HCT116 (cell line): ENCODE results near the gene ACTG2.

Source experiments
- CEBPB ChIP-seq: IDR thresholded peaks from 2 replicates; pipeline ENCODE4 v1.6.1; 2012; ENCODE audit warnings: low read depth
- EGR1 ChIP-seq: IDR thresholded peaks from 2 replicates; pipeline ENCODE4 v1.6.1; 2012; ENCODE audit warnings: low read depth
- EZH2 ChIP-seq: fragments of 200-600 bp; sonication (generic); IDR thresholded peaks from 2 replicates; pipeline ENCODE4 v1.6.1; 2017; ENCODE audit warnings: antibody characterized with exemption, mixed run types
- JUND ChIP-seq: IDR thresholded peaks from 2 replicates; pipeline ENCODE4 v1.6.1; 2012
- POLR2A ChIP-seq: IDR thresholded peaks from 2 replicates; pipeline ENCODE4 v1.7.0; 2011; ENCODE audit warnings: borderline replicate concordance; ENCODE audit not compliant: insufficient read depth, insufficient read length; ENCODE audit errors: extremely low read depth
- POLR2AphosphoS5 ChIP-seq: IDR thresholded peaks from 2 replicates; pipeline ENCODE4 v1.6.1; 2011; ENCODE audit warnings: mild to moderate bottlenecking, low read depth, low read length, moderate library complexity
- RAD21 ChIP-seq: IDR thresholded peaks from 2 replicates; pipeline ENCODE4 v1.6.1; 2012; ENCODE audit warnings: low read depth, mild to moderate bottlenecking
- TCF7L2 ChIP-seq: IDR thresholded peaks from 2 replicates; pipeline ENCODE4 v1.7.0; 2011; ENCODE audit warnings: borderline replicate concordance, inconsistent platforms; ENCODE audit not compliant: insufficient read depth, insufficient read length; ENCODE audit errors: extremely low read depth
- ZBTB33 ChIP-seq: IDR thresholded peaks from 2 replicates; pipeline ENCODE4 v1.6.1; 2011; ENCODE audit warnings: mild to moderate bottlenecking, low read length, moderate library complexity; ENCODE audit not compliant: insufficient replicate concordance; ENCODE audit errors: extremely low read depth
- ZNF274 ChIP-seq: fragments of 200-500 bp; sonication (Bioruptor generic); IDR thresholded peaks from 2 replicates; pipeline ENCODE4 v1.6.1; 2014; ENCODE audit warnings: mild to moderate bottlenecking, low read depth, low read length, inconsistent platforms
- TF ChIP-seq, protein P1 (sequence below), 3 experiments: fragments of 200-600 bp in 1 of 3; sonication (generic) in 1 of 3; IDR thresholded peaks in 2 of 3; conservative IDR thresholded peaks in 1 of 3; 2 replicates each; pipeline ENCODE4 v1.5.1; 2012 to 2017; ENCODE audit warnings: low read depth in 2 of 3, low read length in 2 of 3, antibody characterized with exemption in 1 of 3, borderline replicate concordance in 1 of 3, control low read depth in 1 of 3, mild to moderate bottlenecking in 1 of 3, mixed read lengths in 1 of 3, mixed run types in 1 of 3, moderate library complexity in 1 of 3; ENCODE audit not compliant: insufficient read depth in 1 of 3
- TF ChIP-seq, protein P2 (sequence below): IDR thresholded peaks from 2 replicates; pipeline ENCODE4 v1.6.1; 2012

- TF ChIP-seq, protein P1, sequence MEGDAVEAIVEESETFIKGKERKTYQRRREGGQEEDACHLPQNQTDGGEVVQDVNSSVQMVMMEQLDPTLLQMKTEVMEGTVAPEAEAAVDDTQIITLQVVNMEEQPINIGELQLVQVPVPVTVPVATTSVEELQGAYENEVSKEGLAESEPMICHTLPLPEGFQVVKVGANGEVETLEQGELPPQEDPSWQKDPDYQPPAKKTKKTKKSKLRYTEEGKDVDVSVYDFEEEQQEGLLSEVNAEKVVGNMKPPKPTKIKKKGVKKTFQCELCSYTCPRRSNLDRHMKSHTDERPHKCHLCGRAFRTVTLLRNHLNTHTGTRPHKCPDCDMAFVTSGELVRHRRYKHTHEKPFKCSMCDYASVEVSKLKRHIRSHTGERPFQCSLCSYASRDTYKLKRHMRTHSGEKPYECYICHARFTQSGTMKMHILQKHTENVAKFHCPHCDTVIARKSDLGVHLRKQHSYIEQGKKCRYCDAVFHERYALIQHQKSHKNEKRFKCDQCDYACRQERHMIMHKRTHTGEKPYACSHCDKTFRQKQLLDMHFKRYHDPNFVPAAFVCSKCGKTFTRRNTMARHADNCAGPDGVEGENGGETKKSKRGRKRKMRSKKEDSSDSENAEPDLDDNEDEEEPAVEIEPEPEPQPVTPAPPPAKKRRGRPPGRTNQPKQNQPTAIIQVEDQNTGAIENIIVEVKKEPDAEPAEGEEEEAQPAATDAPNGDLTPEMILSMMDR (IDR thresholded peaks at IDR 0.05 in 2 of 3, conservative IDR thresholded peaks at IDR 0.05 in 1 of 3; ENCODE audit: borderline replicate concordance in 1 of 3, insufficient read depth in 1 of 3, low read depth in 2 of 3, low read length in 2 of 3) = no peak
- TF ChIP-seq ZBTB33 (no peak), POLR2A (no peak), POLR2AphosphoS5 (no peak), RAD21 (no peak), EGR1 (no peak), EZH2 (no peak), ZNF274 (no peak), JUND (no peak), CEBPB (no peak), TCF7L2 (no peak)
- TF ChIP-seq, protein P2, sequence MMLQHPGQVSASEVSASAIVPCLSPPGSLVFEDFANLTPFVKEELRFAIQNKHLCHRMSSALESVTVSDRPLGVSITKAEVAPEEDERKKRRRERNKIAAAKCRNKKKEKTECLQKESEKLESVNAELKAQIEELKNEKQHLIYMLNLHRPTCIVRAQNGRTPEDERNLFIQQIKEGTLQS = no peak
Observed at GRCh38 chr2:73916666-73917065, 23.9 kb downstream of the ACTG2 start.
